ENCODE measurements around the gene UBQLN3. TPM values are rescaled to one million over a fixed set of nuclear protein-coding genes. Genes with fewer than 3 reads are reported as not detected.

The UBQLN3 gene
- total RNA-seq, 4 donors from 2014 or later = 0.84 to 4.9 (median 2.1) TPM

DNA sequence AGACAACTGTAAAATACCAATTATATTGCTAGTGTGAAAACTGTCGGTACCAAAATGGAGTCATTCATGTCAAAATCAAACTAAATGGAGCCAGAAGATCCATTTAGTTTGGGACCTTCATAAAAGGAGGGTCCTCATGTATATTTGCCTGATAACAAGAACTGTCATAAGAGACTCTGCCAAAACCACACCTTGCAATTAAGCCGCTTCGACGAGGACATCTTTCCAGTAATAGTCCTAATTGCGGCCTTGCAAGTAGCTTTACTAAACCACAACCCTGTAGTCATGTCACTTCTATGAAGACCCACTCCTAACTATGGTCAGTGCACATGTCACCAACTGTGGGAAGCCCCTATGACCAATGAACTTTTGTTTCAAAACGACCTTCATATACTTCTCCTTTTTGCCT is 9.4 kb downstream of the UBQLN3 start:
- no peaks in the 10 kb centered on the region for H3K4me1 ChIP-seq
- H3K4me3 ChIP-seq = no peak overlapping the region
- no peak overlapping the region for H3K27ac ChIP-seq
- no peak for DNase-seq (ENCODE audit: low spot score in 2 of 2)
- no peaks in the 10 kb centered on the region for H3K27me3 ChIP-seq
- TF ChIP-seq POLR2A (IDR thresholded peaks at IDR 0.05) (no peak), EP300 (IDR thresholded peaks at IDR 0.05) (no peak)
- TF ChIP-seq, protein P1, sequence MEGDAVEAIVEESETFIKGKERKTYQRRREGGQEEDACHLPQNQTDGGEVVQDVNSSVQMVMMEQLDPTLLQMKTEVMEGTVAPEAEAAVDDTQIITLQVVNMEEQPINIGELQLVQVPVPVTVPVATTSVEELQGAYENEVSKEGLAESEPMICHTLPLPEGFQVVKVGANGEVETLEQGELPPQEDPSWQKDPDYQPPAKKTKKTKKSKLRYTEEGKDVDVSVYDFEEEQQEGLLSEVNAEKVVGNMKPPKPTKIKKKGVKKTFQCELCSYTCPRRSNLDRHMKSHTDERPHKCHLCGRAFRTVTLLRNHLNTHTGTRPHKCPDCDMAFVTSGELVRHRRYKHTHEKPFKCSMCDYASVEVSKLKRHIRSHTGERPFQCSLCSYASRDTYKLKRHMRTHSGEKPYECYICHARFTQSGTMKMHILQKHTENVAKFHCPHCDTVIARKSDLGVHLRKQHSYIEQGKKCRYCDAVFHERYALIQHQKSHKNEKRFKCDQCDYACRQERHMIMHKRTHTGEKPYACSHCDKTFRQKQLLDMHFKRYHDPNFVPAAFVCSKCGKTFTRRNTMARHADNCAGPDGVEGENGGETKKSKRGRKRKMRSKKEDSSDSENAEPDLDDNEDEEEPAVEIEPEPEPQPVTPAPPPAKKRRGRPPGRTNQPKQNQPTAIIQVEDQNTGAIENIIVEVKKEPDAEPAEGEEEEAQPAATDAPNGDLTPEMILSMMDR (IDR thresholded peaks at IDR 0.05) = no peak
- 75 to 87% methylated on average over 6 of the region's 6 CpGs for WGBS, 2 donors
- no peaks in the 10 kb centered on the region for H3K36me3 ChIP-seq
- no peaks in the 10 kb centered on the region for H3K9me3 ChIP-seq

DNA sequence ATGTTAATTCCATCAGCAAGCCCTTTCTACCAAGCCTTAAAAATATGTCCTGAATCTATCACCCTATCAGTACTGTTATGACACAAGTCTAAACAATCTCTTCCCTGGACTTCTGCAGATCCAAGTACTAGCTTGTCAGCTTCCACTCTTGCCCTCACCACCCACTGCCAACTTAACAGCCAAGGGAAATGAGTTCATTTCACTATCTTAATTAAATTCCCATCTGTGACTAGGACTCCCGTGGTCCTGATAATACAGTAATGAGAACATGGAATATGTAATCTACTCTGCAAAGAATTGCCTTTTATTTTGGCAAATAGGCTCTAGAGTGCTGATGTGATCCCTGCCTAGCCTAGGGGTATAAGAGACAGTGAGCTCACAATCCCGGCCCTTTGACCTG is 10.1 kb downstream of the UBQLN3 start:
- no peak for DNase-seq (ENCODE audit: low spot score in 2 of 2)
- no peak overlapping the region for H3K27ac ChIP-seq
- TF ChIP-seq EP300 (IDR thresholded peaks at IDR 0.05) = no peak
- TF ChIP-seq, protein P1 (IDR thresholded peaks at IDR 0.05) = no peak
- no peak for TF ChIP-seq POLR2A (IDR thresholded peaks at IDR 0.05)
- no peaks in the 10 kb centered on the region for H3K9me3 ChIP-seq
- WGBS, 2 donors = 60 to 64% methylated on average over 2 of the region's 2 CpGs
- no peaks in the 10 kb centered on the region for H3K27me3 ChIP-seq
- no peak overlapping the region for H3K4me3 ChIP-seq
- H3K4me1 ChIP-seq = no peaks in the 10 kb centered on the region
- no peaks in the 10 kb centered on the region for H3K36me3 ChIP-seq

DNA sequence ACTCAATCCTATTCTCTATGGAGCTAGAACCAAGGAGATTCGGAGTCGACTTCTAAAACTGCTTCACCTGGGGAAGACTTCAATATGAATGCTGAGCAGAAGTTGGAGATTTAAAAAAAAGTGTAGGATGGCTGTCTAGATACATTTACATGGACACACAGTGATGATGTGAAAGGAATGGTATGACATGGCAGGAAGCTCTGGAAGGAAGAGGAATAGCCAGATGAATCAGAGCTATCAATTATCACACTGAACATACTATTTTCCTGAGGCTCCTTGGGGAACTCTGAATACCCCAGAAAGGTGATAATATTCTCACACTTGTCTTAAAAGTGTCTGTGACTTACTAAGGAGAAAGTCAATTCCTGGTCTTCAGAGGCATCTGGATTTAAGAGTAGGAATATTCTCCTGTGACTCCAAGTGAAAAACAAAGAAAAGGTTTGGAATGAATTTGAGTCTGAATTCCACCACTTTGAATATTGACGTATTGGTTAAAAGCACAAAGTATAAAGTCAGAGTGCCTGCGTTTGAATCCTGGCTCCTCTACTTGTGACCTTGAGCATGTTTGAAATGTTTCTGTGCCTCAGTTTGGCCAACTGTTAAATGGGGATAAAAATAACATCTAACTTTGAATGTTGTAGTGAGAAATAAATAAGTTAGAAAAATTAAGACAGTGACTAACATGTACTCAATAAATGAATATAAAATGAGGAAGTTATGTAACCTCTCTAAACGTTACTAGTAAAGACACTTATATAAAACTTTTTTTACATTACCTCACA is 20.0 kb downstream of the UBQLN3 start:
- Histone ChIP-seq H3K4me3 (no peak overlapping the region), H3K4me1 (no peaks in the 10 kb centered on the region)
- 49 to 50% methylated on average over 5 of the region's 5 CpGs for WGBS, 2 donors

DNA sequence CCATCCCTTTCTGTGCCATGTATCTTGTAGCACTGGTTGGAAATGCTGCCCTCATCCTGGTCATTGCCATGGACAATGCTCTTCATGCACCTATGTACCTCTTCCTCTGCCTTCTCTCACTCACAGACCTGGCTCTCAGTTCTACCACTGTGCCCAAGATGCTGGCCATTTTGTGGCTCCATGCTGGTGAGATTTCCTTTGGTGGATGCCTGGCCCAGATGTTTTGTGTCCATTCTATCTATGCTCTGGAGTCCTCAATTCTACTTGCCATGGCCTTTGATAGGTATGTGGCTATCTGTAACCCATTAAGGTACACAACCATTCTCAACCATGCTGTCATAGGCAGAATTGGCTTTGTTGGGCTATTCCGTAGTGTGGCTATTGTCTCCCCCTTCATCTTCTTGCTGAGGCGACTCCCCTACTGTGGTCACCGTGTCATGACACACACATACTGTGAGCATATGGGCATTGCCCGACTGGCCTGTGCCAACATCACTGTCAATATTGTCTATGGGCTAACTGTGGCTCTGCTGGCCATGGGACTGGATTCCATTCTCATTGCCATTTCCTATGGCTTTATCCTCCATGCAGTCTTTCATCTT is 20.9 kb downstream of the UBQLN3 start:
- Histone ChIP-seq H3K36me3 (no peaks in the 10 kb centered on the region), H3K4me1 (no peaks in the 10 kb centered on the region), H3K4me3 (no peak overlapping the region), H3K27ac (no peak overlapping the region), H3K27me3 (no peaks in the 10 kb centered on the region), H3K9me3 (no peaks in the 10 kb centered on the region)
- DNase-seq (ENCODE audit: low spot score in 2 of 2) = no peak
- TF ChIP-seq, protein P1 (IDR thresholded peaks at IDR 0.05) = no peak
- TF ChIP-seq EP300 (IDR thresholded peaks at IDR 0.05) (no peak), POLR2A (IDR thresholded peaks at IDR 0.05) (no peak)
- 98% methylated on average over 4 of the region's 4 CpGs for WGBS, 2 donors

More for the DNA sequence above, 20.0 kb downstream of the UBQLN3 start:
- TF ChIP-seq EP300 (IDR thresholded peaks at IDR 0.05) = no peak
- TF ChIP-seq, protein P1 (IDR thresholded peaks at IDR 0.05) = no peak
- no peak for TF ChIP-seq POLR2A (IDR thresholded peaks at IDR 0.05)
- H3K9me3 ChIP-seq = no peaks in the 10 kb centered on the region
- H3K27ac ChIP-seq = no peak overlapping the region
- no peak for DNase-seq (ENCODE audit: low spot score in 2 of 2)
- no peaks in the 10 kb centered on the region for H3K27me3 ChIP-seq
- no peaks in the 10 kb centered on the region for H3K36me3 ChIP-seq

DNA sequence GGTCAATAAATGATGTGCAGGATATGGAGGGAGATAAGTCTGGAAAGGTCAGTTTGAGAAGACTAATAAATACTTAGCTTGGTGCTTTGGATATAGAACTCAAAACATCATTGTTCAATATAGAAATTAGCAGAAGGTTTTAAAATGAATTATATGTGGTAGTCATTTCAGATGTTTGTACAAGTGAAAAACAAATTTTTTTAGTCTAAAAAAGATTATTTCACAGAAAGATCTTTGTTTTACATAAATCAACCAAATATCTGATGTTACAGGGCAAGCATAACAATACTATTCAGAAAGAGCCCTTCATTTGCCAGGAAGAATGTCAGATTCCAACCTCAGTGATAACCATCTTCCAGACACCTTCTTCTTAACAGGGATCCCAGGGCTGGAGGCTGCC is 21.4 kb downstream of the UBQLN3 start, which contains the start of gene OR52D1:
Gene OR52D1 (plus strand): TSS at position 301 of the 400 bp plus-strand sequence. CDS start 22 bp downstream, at position 323.
- no peak for TF ChIP-seq EP300 (IDR thresholded peaks at IDR 0.05)
- no peak for TF ChIP-seq POLR2A (IDR thresholded peaks at IDR 0.05)
- TF ChIP-seq, protein P1 (IDR thresholded peaks at IDR 0.05) = no peak
- Histone ChIP-seq H3K36me3 (no peaks in the 10 kb centered on the region), H3K27ac (no peak within 1 kb of the TSS), H3K4me3 (no peak within 1 kb of the TSS), H3K9me3 (no peaks in the 10 kb centered on the region), H3K4me1 (no peaks in the 10 kb centered on the region), H3K27me3 (no peaks in the 10 kb centered on the region)
- no peak for DNase-seq (ENCODE audit: low spot score in 2 of 2)
